ENCODE results near the gene STX3. TPM values are rescaled to one million over a fixed set of nuclear protein-coding genes. Genes with fewer than 3 reads are reported as not detected.
A peak's percentile ranks its signal among the peaks of the same experiment; 100 is the strongest.

STX3 gene
- total RNA-seq, 5 donors from 2014 or later (not counting 1 experiment from before 2014, with no cell fraction given) = 8.9 to 13.3 (median 11.4) TPM

- H3K27ac Mint-ChIP-seq = no peak overlapping the region
- ChIA-PET CTCF (no interaction called here), POLR2A (no interaction called here)
- no CpG with 5 or more reads among the region's 3 CpGs for WGBS (ENCODE audit: insufficient coverage)
- H3K27me3 ChIP-seq (replicated peaks in 1 of 2; ENCODE audit: control insufficient read depth in 2 of 2, extremely low read depth in 1 of 2, insufficient read depth in 2 of 2, low read length in 1 of 2) = no peaks in the 10 kb centered on the region
- no peak overlapping the region for H3K4me3 Mint-ChIP-seq
- no peak overlapping the region for H3K27ac ChIP-seq (ENCODE audit: low read length)
- no peak overlapping the region for H3K4me3 ChIP-seq (ENCODE audit: control insufficient read depth in 1 of 2, extremely low read depth in 1 of 2, low read length in 1 of 2)
- no peak for ATAC-seq (replicated peaks in 1 of 4)
- no peaks in the 10 kb centered on the region for H3K4me1 Mint-ChIP-seq
- no peaks in the 10 kb centered on the region for H3K9me3 Mint-ChIP-seq
- H3K4me1 ChIP-seq (ENCODE audit: control insufficient read depth in 1 of 2, extremely low read depth in 1 of 2, insufficient read depth in 2 of 2, low read length in 2 of 2) = no peaks in the 10 kb centered on the region
- H3K36me3 Mint-ChIP-seq = no peaks in the 10 kb centered on the region
- H3K36me3 ChIP-seq (ENCODE audit: control insufficient read depth in 2 of 2, extremely low read depth in 1 of 2, insufficient read depth in 1 of 2, low read length in 1 of 2) = no peaks in the 10 kb centered on the region
- peaks cover 18 to 26% of the 10 kb centered on the region in 2 donors for H3K27me3 Mint-ChIP-seq
- no peak for DNase-seq
- no peaks in the 10 kb centered on the region for H3K9me3 ChIP-seq
Observed at GRCh38 chr11:59716051-59716450, 39.1 kb upstream of the STX3 start.

- Histone ChIP-seq H3K9me3 (no peaks in the 10 kb centered on the region), H3K4me3 (ENCODE audit: control insufficient read depth in 1 of 2, extremely low read depth in 1 of 2, low read length in 1 of 2) (no peak overlapping the region), H3K4me1 (ENCODE audit: control insufficient read depth in 1 of 2, extremely low read depth in 1 of 2, insufficient read depth in 2 of 2, low read length in 2 of 2) (no peaks in the 10 kb centered on the region), H3K27me3 (replicated peaks in 1 of 2; ENCODE audit: control insufficient read depth in 2 of 2, extremely low read depth in 1 of 2, insufficient read depth in 2 of 2, low read length in 1 of 2) (peaks cover 0 to 10% of the 10 kb centered on the region in 2 experiments), H3K36me3 (ENCODE audit: control insufficient read depth in 2 of 2, extremely low read depth in 1 of 2, insufficient read depth in 1 of 2, low read length in 1 of 2) (no peaks in the 10 kb centered on the region), H3K27ac (ENCODE audit: low read length) (no peak overlapping the region)
- Mint-ChIP-seq H3K27ac (no peak overlapping the region), H3K27me3 (peaks cover 25 to 34% of the 10 kb centered on the region in 2 donors), H3K9me3 (no peaks in the 10 kb centered on the region), H3K4me1 (no peaks in the 10 kb centered on the region), H3K4me3 (no peak overlapping the region), H3K36me3 (no peaks in the 10 kb centered on the region)
- POLR2A ChIA-PET = no interaction called here
- ATAC-seq (replicated peaks in 1 of 4) (no peak), DNase-seq (no peak)
- CTCF ChIA-PET = no interaction called here
- 83% methylated on average over 2 of the region's 2 CpGs for WGBS (ENCODE audit: insufficient coverage)
Observed at GRCh38 chr11:59719556-59719955, 35.6 kb upstream of the STX3 start.

DNA sequence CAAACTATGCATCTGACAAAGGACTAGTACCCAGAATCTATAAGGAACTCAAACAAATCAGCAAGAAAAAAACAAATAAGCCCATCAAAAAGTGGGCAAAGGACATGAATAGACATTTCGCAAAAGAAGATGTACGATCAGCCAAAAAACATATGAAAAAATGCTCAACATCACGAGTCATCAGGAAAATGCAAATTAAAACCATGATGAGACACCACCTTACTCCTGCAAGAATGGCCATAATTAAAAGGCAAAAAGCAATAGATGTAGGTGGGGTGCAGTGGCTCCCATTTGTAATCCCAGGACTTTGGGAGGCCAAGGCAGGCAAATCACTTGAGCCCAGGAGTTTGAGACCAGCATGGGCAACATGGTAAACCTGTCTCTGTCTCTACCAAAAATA is 31.1 kb upstream of the STX3 start:
- H3K4me3 ChIP-seq (ENCODE audit: control insufficient read depth in 1 of 2, extremely low read depth in 1 of 2, low read length in 1 of 2) = no peak overlapping the region
- CTCF ChIA-PET = no interaction called here
- H3K4me1 Mint-ChIP-seq = peaks cover 0 to 5% (median 1%) of the 10 kb centered on the region in 3 donors
- WGBS (ENCODE audit: insufficient coverage) = 68% methylated on average over 2 of the region's 3 CpGs
- no peak overlapping the region for H3K27ac Mint-ChIP-seq
- POLR2A ChIA-PET = no interaction called here
- H3K9me3 Mint-ChIP-seq = no peaks in the 10 kb centered on the region
- no peaks in the 10 kb centered on the region for H3K36me3 Mint-ChIP-seq
- H3K4me1 ChIP-seq (ENCODE audit: control insufficient read depth in 1 of 2, extremely low read depth in 1 of 2, insufficient read depth in 2 of 2, low read length in 2 of 2) = peaks cover 0 to 3% of the 10 kb centered on the region in 2 experiments
- H3K27ac ChIP-seq (ENCODE audit: low read length) = no peak overlapping the region
- DNase-seq (no peak), ATAC-seq (replicated peaks in 1 of 4) (no peak)
- H3K27me3 Mint-ChIP-seq = peaks cover 13 to 18% of the 10 kb centered on the region in 2 donors
- H3K9me3 ChIP-seq = no peaks in the 10 kb centered on the region
- peaks cover 0 to 10% of the 10 kb centered on the region in 2 experiments for H3K27me3 ChIP-seq (replicated peaks in 1 of 2; ENCODE audit: control insufficient read depth in 2 of 2, extremely low read depth in 1 of 2, insufficient read depth in 2 of 2, low read length in 1 of 2)
- no peaks in the 10 kb centered on the region for H3K36me3 ChIP-seq (ENCODE audit: control insufficient read depth in 2 of 2, extremely low read depth in 1 of 2, insufficient read depth in 1 of 2, low read length in 1 of 2)
- no peak overlapping the region for H3K4me3 Mint-ChIP-seq

DNA sequence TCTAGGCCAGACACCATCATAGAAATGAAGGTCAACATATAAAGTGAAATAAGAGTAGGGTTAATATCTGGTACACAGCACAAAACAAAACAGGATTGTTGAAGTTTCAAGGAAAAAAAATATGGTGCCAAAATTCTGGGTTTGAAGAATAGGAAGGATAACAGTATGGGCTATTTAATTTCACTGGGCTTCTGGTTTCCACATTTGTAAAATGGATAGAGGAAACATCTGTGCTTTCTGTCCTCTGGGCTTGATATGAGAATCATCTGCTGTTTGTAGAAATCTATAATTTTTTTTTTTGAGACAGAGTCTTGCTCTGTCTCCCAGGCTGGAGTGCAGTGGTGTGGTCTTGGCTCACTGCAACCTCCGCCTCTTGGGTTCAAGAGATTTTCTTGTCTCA is 27.8 kb upstream of the STX3 start:
- peaks cover 0 to 5% (median 3%) of the 10 kb centered on the region in 3 donors for H3K4me1 Mint-ChIP-seq
- Histone ChIP-seq H3K27ac (ENCODE audit: low read length) (no peak overlapping the region), H3K27me3 (replicated peaks in 1 of 2; ENCODE audit: control insufficient read depth in 2 of 2, extremely low read depth in 1 of 2, insufficient read depth in 2 of 2, low read length in 1 of 2) (peaks cover 0 to 4% of the 10 kb centered on the region in 2 experiments), H3K4me1 (ENCODE audit: control insufficient read depth in 1 of 2, extremely low read depth in 1 of 2, insufficient read depth in 2 of 2, low read length in 2 of 2) (peaks cover 0 to 5% of the 10 kb centered on the region in 2 experiments), H3K36me3 (ENCODE audit: control insufficient read depth in 2 of 2, extremely low read depth in 1 of 2, insufficient read depth in 1 of 2, low read length in 1 of 2) (no peaks in the 10 kb centered on the region), H3K4me3 (ENCODE audit: control insufficient read depth in 1 of 2, extremely low read depth in 1 of 2, low read length in 1 of 2) (no peak overlapping the region), H3K9me3 (no peaks in the 10 kb centered on the region)
- POLR2A ChIA-PET = interaction anchor here in 1 of 2 donors (0.7 kb wide), 1 partner anchor 18 kb away, joined by 5 read pairs; no protein-coding TSS in a partner anchor
- ATAC-seq (replicated peaks in 1 of 4) (no peak), DNase-seq (no peak)
- H3K36me3 Mint-ChIP-seq = no peaks in the 10 kb centered on the region
- CTCF ChIA-PET = no interaction called here
- no peak overlapping the region for H3K4me3 Mint-ChIP-seq
- no peak overlapping the region for H3K27ac Mint-ChIP-seq
- H3K27me3 Mint-ChIP-seq = peaks cover 3 to 13% of the 10 kb centered on the region in 2 donors
- no CpG with 5 or more reads among the region's 1 CpG for WGBS (ENCODE audit: insufficient coverage)
- no peaks in the 10 kb centered on the region for H3K9me3 Mint-ChIP-seq

GRCh38 chr11:59728154-59728553 is 27.0 kb upstream of the STX3 start:
- no peaks in the 10 kb centered on the region for H3K9me3 ChIP-seq
- ChIA-PET POLR2A (no interaction called here), CTCF (no interaction called here)
- DNase-seq (no peak), ATAC-seq (replicated peaks in 1 of 4) (no peak)
- Mint-ChIP-seq H3K9me3 (no peaks in the 10 kb centered on the region), H3K4me3 (no peak overlapping the region), H3K27me3 (peaks cover 1 to 13% of the 10 kb centered on the region in 2 donors), H3K36me3 (no peaks in the 10 kb centered on the region), H3K4me1 (peaks cover 0 to 5% (median 3%) of the 10 kb centered on the region in 3 donors), H3K27ac (no peak overlapping the region)
- H3K27ac ChIP-seq (ENCODE audit: low read length) = no peak overlapping the region
- no CpG with 5 or more reads among the region's 3 CpGs for WGBS (ENCODE audit: insufficient coverage)
- peaks cover 0 to 5% of the 10 kb centered on the region in 2 experiments for H3K4me1 ChIP-seq (ENCODE audit: control insufficient read depth in 1 of 2, extremely low read depth in 1 of 2, insufficient read depth in 2 of 2, low read length in 2 of 2)
- peaks cover 0 to 3% of the 10 kb centered on the region in 2 experiments for H3K27me3 ChIP-seq (replicated peaks in 1 of 2; ENCODE audit: control insufficient read depth in 2 of 2, extremely low read depth in 1 of 2, insufficient read depth in 2 of 2, low read length in 1 of 2)
- no peaks in the 10 kb centered on the region for H3K36me3 ChIP-seq (ENCODE audit: control insufficient read depth in 2 of 2, extremely low read depth in 1 of 2, insufficient read depth in 1 of 2, low read length in 1 of 2)
- H3K4me3 ChIP-seq (ENCODE audit: control insufficient read depth in 1 of 2, extremely low read depth in 1 of 2, low read length in 1 of 2) = no peak overlapping the region

DNA sequence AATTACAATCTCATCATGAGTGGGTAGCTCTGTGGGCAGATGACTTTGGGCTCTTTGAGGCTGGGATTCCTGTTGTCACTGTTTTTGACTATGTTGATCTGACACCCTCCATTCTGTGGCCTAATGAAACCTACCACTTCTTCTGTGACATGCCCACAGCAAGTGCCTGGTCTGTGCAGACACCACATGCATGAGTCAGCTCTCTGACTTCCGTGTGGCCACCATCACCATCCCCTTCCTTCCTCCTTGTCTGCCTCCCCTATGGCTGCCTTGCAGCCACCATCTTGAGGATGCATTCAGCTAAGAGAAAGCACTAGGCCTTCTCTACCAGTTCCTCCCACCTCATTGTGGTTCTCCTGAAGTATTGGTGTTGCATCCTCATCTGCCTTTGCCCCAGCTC is 26.3 kb upstream of the STX3 start:
- Histone ChIP-seq H3K27me3 (replicated peaks in 1 of 2; ENCODE audit: control insufficient read depth in 2 of 2, extremely low read depth in 1 of 2, insufficient read depth in 2 of 2, low read length in 1 of 2) (no peaks in the 10 kb centered on the region), H3K9me3 (no peaks in the 10 kb centered on the region), H3K27ac (ENCODE audit: low read length) (no peak overlapping the region), H3K4me1 (ENCODE audit: control insufficient read depth in 1 of 2, extremely low read depth in 1 of 2, insufficient read depth in 2 of 2, low read length in 2 of 2) (peaks cover 0 to 5% of the 10 kb centered on the region in 2 experiments), H3K36me3 (ENCODE audit: control insufficient read depth in 2 of 2, extremely low read depth in 1 of 2, insufficient read depth in 1 of 2, low read length in 1 of 2) (no peaks in the 10 kb centered on the region), H3K4me3 (ENCODE audit: control insufficient read depth in 1 of 2, extremely low read depth in 1 of 2, low read length in 1 of 2) (no peak overlapping the region)
- H3K9me3 Mint-ChIP-seq = no peaks in the 10 kb centered on the region
- H3K4me1 Mint-ChIP-seq = peaks cover 0 to 5% (median 3%) of the 10 kb centered on the region in 3 donors
- peaks cover 2 to 8% of the 10 kb centered on the region in 2 donors for H3K27me3 Mint-ChIP-seq
- DNase-seq (peak in 17 of 35 experiments; percentile 1 to 26 (median 6)), ATAC-seq (replicated peaks in 1 of 4) (peak in 1 of 4 experiments; percentile 65)
- ChIA-PET CTCF (no interaction called here), POLR2A (no interaction called here)
- H3K4me3 Mint-ChIP-seq = no peak overlapping the region
- 0% methylated on average over 1 of the region's 1 CpG for WGBS (ENCODE audit: insufficient coverage)
- H3K27ac Mint-ChIP-seq = no peak overlapping the region
- H3K36me3 Mint-ChIP-seq = no peaks in the 10 kb centered on the region

DNA sequence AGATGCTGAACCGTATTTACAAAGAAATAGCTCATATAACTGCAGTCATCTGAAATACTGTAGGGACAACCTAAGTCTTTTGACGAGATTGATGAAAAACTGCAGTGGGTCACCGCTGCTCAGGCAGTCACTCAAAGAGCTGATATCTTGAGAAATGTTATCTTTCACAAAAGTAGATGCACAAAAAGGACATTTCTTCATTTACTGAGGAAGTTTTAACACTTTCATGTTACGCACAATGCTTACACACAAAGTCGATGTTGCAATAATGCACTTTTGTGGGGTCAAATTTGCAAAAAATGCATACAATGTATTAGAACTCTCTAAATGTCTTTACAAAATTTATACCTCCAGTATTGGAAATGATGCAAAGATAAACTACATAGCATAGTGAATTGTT is 25.3 kb upstream of the STX3 start:
- ATAC-seq (replicated peaks in 1 of 4) (no peak), DNase-seq (no peak)
- H3K4me3 ChIP-seq (ENCODE audit: control insufficient read depth in 1 of 2, extremely low read depth in 1 of 2, low read length in 1 of 2) = no peak overlapping the region
- ChIA-PET POLR2A (interaction anchor here in 1 of 2 donors (1.0 kb wide), 1 partner anchor 39 kb away, joined by 6 read pairs; no protein-coding TSS in a partner anchor), CTCF (no interaction called here)
- Mint-ChIP-seq H3K9me3 (no peaks in the 10 kb centered on the region), H3K27ac (no peak overlapping the region), H3K4me1 (peaks cover 0 to 5% (median 3%) of the 10 kb centered on the region in 3 donors), H3K4me3 (no peak overlapping the region), H3K36me3 (no peaks in the 10 kb centered on the region), H3K27me3 (peaks cover 2 to 3% of the 10 kb centered on the region in 2 donors)
- no peaks in the 10 kb centered on the region for H3K36me3 ChIP-seq (ENCODE audit: control insufficient read depth in 2 of 2, extremely low read depth in 1 of 2, insufficient read depth in 1 of 2, low read length in 1 of 2)
- no peaks in the 10 kb centered on the region for H3K9me3 ChIP-seq
- no CpG with 5 or more reads among the region's 5 CpGs for WGBS (ENCODE audit: insufficient coverage)
- H3K4me1 ChIP-seq (ENCODE audit: control insufficient read depth in 1 of 2, extremely low read depth in 1 of 2, insufficient read depth in 2 of 2, low read length in 2 of 2) = peaks cover 0 to 5% of the 10 kb centered on the region in 2 experiments
- no peaks in the 10 kb centered on the region for H3K27me3 ChIP-seq (replicated peaks in 1 of 2; ENCODE audit: control insufficient read depth in 2 of 2, extremely low read depth in 1 of 2, insufficient read depth in 2 of 2, low read length in 1 of 2)
- no peak overlapping the region for H3K27ac ChIP-seq (ENCODE audit: low read length)
